Sigmoid colon (tissue), 7 donors: ENCODE data around the gene CASP2. TPM values are rescaled to one million over a fixed set of nuclear protein-coding genes. Genes with fewer than 3 reads are reported as not detected.

Experiments
- DNase-seq: peaks from one replicate; pipeline ENCODE4 v3.0.0-alpha.2; 2019
- H3K27ac ChIP-seq, 4 donors: fragments of 200-600 bp; sonication (generic); one replicate each; pipeline ENCODE4 v1.5.1; 2016 to 2019; ENCODE audit warnings: mild to moderate bottlenecking in 1 of 4
- H3K27me3 ChIP-seq, 3 donors: fragments of 200-600 bp; sonication (generic); one replicate each; pipeline ENCODE4 v1.5.1; 2019; ENCODE audit warnings: mild to moderate bottlenecking in 1 of 3
- H3K36me3 ChIP-seq, 4 donors: fragments of 200-600 bp; sonication (generic); one replicate each; pipeline ENCODE4 v1.5.1; 2016 to 2019
- H3K4me1 ChIP-seq, 4 donors: fragments of 200-600 bp; sonication (generic); one replicate each; pipeline ENCODE4 v1.5.1; 2017 to 2019
- H3K4me3 ChIP-seq, 4 donors: fragments of 200-600 bp; sonication (generic); one replicate each; pipeline ENCODE4 v1.5.1; 2017 to 2019; ENCODE audit warnings: mild to moderate bottlenecking in 2 of 4, moderate library complexity in 1 of 4
- H3K9me3 ChIP-seq, 4 donors: fragments of 200-600 bp in 3 of 4; sonication (generic) in 3 of 4; one replicate each; pipeline versions ENCODE4 v1.5.1 to v1.6.1; 2013 to 2019
- CTCF ChIP-seq, 4 experiments: fragments of 450-650 bp in 3 of 4; fragments of 200-600 bp in 1 of 4; IDR thresholded peaks; one replicate each; pipeline ENCODE4 v1.5.1; 2016 to 2019; ENCODE audit warnings: antibody characterized with exemption in 4 of 4, mild to moderate bottlenecking in 3 of 4, moderate library complexity in 2 of 4
- EP300 ChIP-seq, 4 donors: sonication (generic); formaldehyde crosslinking; IDR thresholded peaks; one replicate each; pipeline ENCODE4 v1.6.1; 2017; ENCODE audit warnings: antibody characterized with exemption in 4 of 4
- POLR2A ChIP-seq, 2 donors: fragments of 450-650 bp; IDR thresholded peaks; one replicate each; pipeline ENCODE4 v1.6.1; 2016; ENCODE audit warnings: antibody characterized with exemption in 2 of 2, mild to moderate bottlenecking in 2 of 2, moderate library complexity in 2 of 2
- POLR2AphosphoS5 ChIP-seq, 4 donors: sonication (generic); formaldehyde crosslinking; IDR thresholded peaks; one replicate each; pipeline ENCODE4 v1.6.1; 2017; ENCODE audit warnings: antibody characterized with exemption in 4 of 4
- WGBS, 2 donors: extraction: QIAGEN DNeasy Blood & Tissue Kit; methylation state at CpG; one replicate each; pipeline ENCODE4 v1.1.7; 2013; 5-methylcytosine and 5-hydroxymethylcytosine counted together
- intact Hi-C: fragments of 100-400 bp; cut with DNase I; formaldehyde crosslinking; loops from one replicate; pipeline ENCODE4 v1.15.1; 2023
- polyA plus RNA-seq, 3 donors: library from polyadenylated mRNA; stranded (reverse); fragments of 200-250 nt; gene quantifications; one replicate each; pipeline ENCODE4 v1.2.3, GENCODE V29; 2013
- total RNA-seq, 4 donors: library from RNA; depleted of rRNA; stranded (reverse); fragments of >200 nt; gene quantifications; one replicate each; pipeline ENCODE4 v1.1.0, GENCODE V29; 2016
- donor health status: healthy with polysubstance abuse.
- donor health status: Bipolar disorder and iron deficiency.
- donor health status: healthy.

Gene CASP2
- total and polyA plus RNA-seq, 7 donors, result 6.0 to 16.2 (median 7.2) TPM

- intact Hi-C loops, result no loop called here
- H3K4me3 ChIP-seq, result no peak overlapping the region
- H3K4me1 ChIP-seq, result peaks cover 0 to 10% (median 8%) of the 10 kb centered on the region in 4 donors
- no peak for TF ChIP-seq CTCF (IDR thresholded peaks at IDR 0.05)
- no peak for TF ChIP-seq EP300 (IDR thresholded peaks at IDR 0.05)
- no peak for TF ChIP-seq POLR2AphosphoS5 (IDR thresholded peaks at IDR 0.05)
- TF ChIP-seq POLR2A (IDR thresholded peaks at IDR 0.05), result no peak
- no peaks in the 10 kb centered on the region for H3K9me3 ChIP-seq
- no peak overlapping the region for H3K27ac ChIP-seq
- no peaks in the 10 kb centered on the region for H3K27me3 ChIP-seq
- no peaks in the 10 kb centered on the region for H3K36me3 ChIP-seq
- WGBS, 2 donors, result 27 to 68% methylated on average over 4 of the region's 4 CpGs
- no peak for DNase-seq
These were observed 4.8 kb upstream of the CASP2 start for GRCh38 chr7:143283381-143283780.

- Histone ChIP-seq H3K36me3 (no peaks in the 10 kb centered on the region), H3K4me3 (no peak within 1 kb of the TSS), H3K4me1 (peaks cover 0 to 20% (median 16%) of the 10 kb centered on the region in 4 donors), H3K27ac (peak within 1 kb of the TSS in 1 of 4 donors; percentile 9), H3K27me3 (no peaks in the 10 kb centered on the region), H3K9me3 (no peaks in the 10 kb centered on the region)
- intact Hi-C loops, result loop anchor here (5.0 kb wide), 1 partner anchor 97 kb away; the partner anchor contains the start of gene ZYX
- TF ChIP-seq POLR2AphosphoS5 (IDR thresholded peaks at IDR 0.05), result no peak
- no peak for TF ChIP-seq CTCF (IDR thresholded peaks at IDR 0.05)
- TF ChIP-seq EP300 (IDR thresholded peaks at IDR 0.05), result no peak
- TF ChIP-seq POLR2A (IDR thresholded peaks at IDR 0.05), result no peak
- DNase-seq, result no peak
- 19 to 71% methylated on average over 19 of the region's 19 CpGs for WGBS, 2 donors
These were observed 3.3 kb upstream of the CASP2 start, which contains the start of gene TMEM139 for GRCh38 chr7:143284591-143285469. TSS of gene TMEM139 (plus strand) at chr7:143284958. CDS start at chr7:143285958, 1,000 bp downstream.

GRCh38 chr7:143285470-143285778, 2.7 kb upstream of the CASP2 start:
- H3K4me1 ChIP-seq, result peaks cover 0 to 26% (median 21%) of the 10 kb centered on the region in 4 donors
- TF ChIP-seq EP300 (IDR thresholded peaks at IDR 0.05) (no peak), POLR2AphosphoS5 (IDR thresholded peaks at IDR 0.05) (no peak), CTCF (IDR thresholded peaks at IDR 0.05) (no peak), POLR2A (IDR thresholded peaks at IDR 0.05) (no peak)
- H3K9me3 ChIP-seq, result no peaks in the 10 kb centered on the region
- intact Hi-C loops, result loop anchor here (5.0 kb wide), 1 partner anchor 97 kb away; the partner anchor contains the start of gene ZYX
- H3K27ac ChIP-seq, result peak overlapping the region in 1 of 4 donors; percentile 9
- no peak overlapping the region for H3K4me3 ChIP-seq
- DNase-seq, result no peak
- H3K36me3 ChIP-seq, result no peaks in the 10 kb centered on the region
- 14 to 68% methylated on average over 3 of the region's 3 CpGs for WGBS, 2 donors
- no peaks in the 10 kb centered on the region for H3K27me3 ChIP-seq

GRCh38 chr7:143285806-143286521, 2.2 kb upstream of the CASP2 start:
- H3K4me3 ChIP-seq, result no peak overlapping the region
- WGBS, 2 donors, result 92 to 97% methylated on average over 11 of the region's 11 CpGs
- peaks cover 0 to 29% (median 26%) of the 10 kb centered on the region in 4 donors for H3K4me1 ChIP-seq
- no peak overlapping the region for H3K27ac ChIP-seq
- intact Hi-C loops, result loop anchor here (5.0 kb wide), 1 partner anchor 96 kb away; the partner anchor contains the start of gene ZYX
- no peak for DNase-seq
- H3K27me3 ChIP-seq, result no peaks in the 10 kb centered on the region
- TF ChIP-seq EP300 (IDR thresholded peaks at IDR 0.05), result no peak
- TF ChIP-seq POLR2AphosphoS5 (IDR thresholded peaks at IDR 0.05), result no peak
- TF ChIP-seq CTCF (IDR thresholded peaks at IDR 0.05), result no peak
- TF ChIP-seq POLR2A (IDR thresholded peaks at IDR 0.05), result no peak
- no peaks in the 10 kb centered on the region for H3K9me3 ChIP-seq
- H3K36me3 ChIP-seq, result no peaks in the 10 kb centered on the region
